ENCODE data around the gene CD276. TPM values are rescaled to one million over a fixed set of nuclear protein-coding genes. Genes with fewer than 3 reads are reported as not detected.

The CD276 gene
- total RNA-seq, 1 experiment from 2014 or later = 75.4 TPM

- H3K36me3 ChIP-seq (ENCODE audit: control insufficient read depth in 1 of 2, insufficient read depth in 2 of 2, low read length in 2 of 2) = no peaks in the 10 kb centered on the region
- H3K4me2 ChIP-seq (ENCODE audit: low read length) = no peak overlapping the region
- RAD21 ChIA-PET (ENCODE audit: low non-redundant PET in 1 of 2, low total read pairs in 2 of 2, uncharacterized antibody in 2 of 2, unreplicated experiment in 2 of 2) = no interaction called here
- H3K79me2 ChIP-seq (ENCODE audit: insufficient read depth, low read length) = no peaks in the 10 kb centered on the region
- H4K20me1 ChIP-seq (ENCODE audit: insufficient read depth) = no peaks in the 10 kb centered on the region
- no peak for TF ChIP-seq CBX3 (IDR thresholded peaks at IDR 0.05; ENCODE audit: low read depth)
- H3K4me1 ChIP-seq (ENCODE audit: control insufficient read depth in 1 of 2, insufficient read depth in 2 of 2, low read length in 2 of 2) = peaks cover 7 to 11% of the 10 kb centered on the region in 2 experiments
- DNase-seq (ENCODE audit: low read depth, low spot score) (no peak), ATAC-seq (no peak)
- no peak overlapping the region for H3K4me3 ChIP-seq (replicated peaks in 1 of 2; ENCODE audit: low read depth in 1 of 2, low read length in 2 of 2)
- no peak overlapping the region for H3K9ac ChIP-seq (ENCODE audit: low read length)
- BruUV-seq (replicated peaks) = no TSS peak
- no peaks in the 10 kb centered on the region for H3K9me3 ChIP-seq (ENCODE audit: control insufficient read depth in 1 of 2, insufficient read depth in 1 of 2, low read depth in 1 of 2, low read length in 2 of 2)
- H3K27ac ChIP-seq (ENCODE audit: low read depth, low read length) = no peak overlapping the region
- POLR2A ChIA-PET = no interaction called here
- intact Hi-C loops (cut with micrococcal nuclease) = no loop called here
- no peaks in the 10 kb centered on the region for H3K9me2 ChIP-seq (ENCODE audit: insufficient read depth)
- H2AFZ ChIP-seq (ENCODE audit: low read depth, low read length, poor library complexity, severe bottlenecking) = no peak overlapping the region
- CTCF ChIA-PET = no interaction called here
- no peaks in the 10 kb centered on the region for H3K27me3 ChIP-seq (ENCODE audit: insufficient read depth, low read length)
These were observed 56.2 kb downstream of the CD276 start for GRCh38 chr15:73740152-73741048.

- no peak for ATAC-seq
- Histone ChIP-seq H3K4me1 (ENCODE audit: control insufficient read depth in 1 of 2, insufficient read depth in 2 of 2, low read length in 2 of 2) (peaks cover 7 to 11% of the 10 kb centered on the region in 2 experiments), H3K4me3 (replicated peaks in 1 of 2; ENCODE audit: low read depth in 1 of 2, low read length in 2 of 2) (no peak overlapping the region), H3K36me3 (ENCODE audit: control insufficient read depth in 1 of 2, insufficient read depth in 2 of 2, low read length in 2 of 2) (no peaks in the 10 kb centered on the region), H2AFZ (ENCODE audit: low read depth, low read length, poor library complexity, severe bottlenecking) (no peak overlapping the region), H3K9ac (ENCODE audit: low read length) (no peak overlapping the region), H3K9me3 (ENCODE audit: control insufficient read depth in 1 of 2, insufficient read depth in 1 of 2, low read depth in 1 of 2, low read length in 2 of 2) (no peaks in the 10 kb centered on the region), H3K27ac (ENCODE audit: low read depth, low read length) (no peak overlapping the region), H3K27me3 (ENCODE audit: insufficient read depth, low read length) (no peaks in the 10 kb centered on the region), H3K79me2 (ENCODE audit: insufficient read depth, low read length) (no peaks in the 10 kb centered on the region), H4K20me1 (ENCODE audit: insufficient read depth) (no peaks in the 10 kb centered on the region), H3K9me2 (ENCODE audit: insufficient read depth) (no peaks in the 10 kb centered on the region), H3K4me2 (ENCODE audit: low read length) (no peak overlapping the region)
- TF ChIP-seq ZBTB33 (IDR thresholded peaks at IDR 0.05; ENCODE audit: extremely low read depth, insufficient replicate concordance, low read length) = no peak
- TF ChIP-seq REST (IDR thresholded peaks at IDR 0.05; ENCODE audit: low read depth) = no peak
- TF ChIP-seq CBX3 (IDR thresholded peaks at IDR 0.05; ENCODE audit: low read depth) = no peak
- TF ChIP-seq SIN3A (IDR thresholded peaks at IDR 0.05; ENCODE audit: low read depth) = no peak
- TF ChIP-seq RAD21 (IDR thresholded peaks at IDR 0.05; ENCODE audit: low read depth) = no peak
- TF ChIP-seq JUND (IDR thresholded peaks at IDR 0.05) = no peak
- POLR2A ChIA-PET = no interaction called here
- CTCF ChIA-PET = no interaction called here
- no TSS peak for BruUV-seq (replicated peaks)
- intact Hi-C loops (cut with micrococcal nuclease) = no loop called here
- RAD21 ChIA-PET (ENCODE audit: low non-redundant PET in 1 of 2, low total read pairs in 2 of 2, uncharacterized antibody in 2 of 2, unreplicated experiment in 2 of 2) = no interaction called here
- no peak for DNase-seq (ENCODE audit: low read depth, low spot score)
These were observed 57.2 kb downstream of the CD276 start for GRCh38 chr15:73741321-73741836.

All from HCT116 (cell line).